SKM-1 treated with dmso at 0.1 percent for 144 hours (cell line): ENCODE data around the gene ARHGEF19.
A peak's percentile ranks its signal among the peaks of the same experiment; 100 is the strongest.
"Not testable (repeated sequence)": the region's sequence is repeated elsewhere in the genome, so short reads cannot be mapped to it uniquely, and the experiment has no call there.

Source experiments
- DNase-seq: peaks from one replicate; lab custom pipeline; 2025; ENCODE audit not compliant: unreplicated experiment; lab: John Stamatoyannopoulos, UW

Gene ARHGEF19

DNA sequence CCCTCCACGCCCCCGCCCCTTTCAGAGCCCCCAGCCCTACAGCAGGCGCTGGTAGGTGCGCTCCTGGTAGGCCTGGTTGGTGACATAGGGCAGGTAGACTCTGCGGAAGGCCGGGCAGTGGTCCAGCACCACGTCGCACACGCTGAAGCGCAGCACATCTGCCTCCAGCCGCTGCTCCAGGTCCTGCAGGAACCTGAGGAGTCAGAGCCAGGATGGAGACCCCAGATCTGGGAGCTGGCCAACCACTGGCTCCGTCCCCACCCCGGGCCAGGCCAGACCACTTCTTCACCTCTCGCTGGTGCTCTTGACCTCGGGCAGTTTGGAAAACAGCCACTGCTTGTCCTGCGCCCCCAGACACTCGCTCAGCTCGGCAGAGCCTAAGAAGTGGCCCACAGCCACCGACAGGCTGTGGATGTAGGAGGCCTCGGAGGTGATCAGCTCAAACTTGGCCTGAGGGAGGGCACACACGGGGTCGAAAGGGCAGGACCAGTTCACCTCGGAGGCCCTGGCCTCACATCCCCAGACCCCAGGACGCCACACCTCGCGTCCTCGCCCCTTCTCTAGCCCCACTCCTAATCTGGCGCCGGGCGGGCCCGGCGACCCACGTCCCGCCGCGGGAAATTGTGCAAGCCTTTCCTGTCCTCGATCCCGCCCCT is 6.4 kb downstream of the ARHGEF19 start:
- no peak for DNase-seq

DNA sequence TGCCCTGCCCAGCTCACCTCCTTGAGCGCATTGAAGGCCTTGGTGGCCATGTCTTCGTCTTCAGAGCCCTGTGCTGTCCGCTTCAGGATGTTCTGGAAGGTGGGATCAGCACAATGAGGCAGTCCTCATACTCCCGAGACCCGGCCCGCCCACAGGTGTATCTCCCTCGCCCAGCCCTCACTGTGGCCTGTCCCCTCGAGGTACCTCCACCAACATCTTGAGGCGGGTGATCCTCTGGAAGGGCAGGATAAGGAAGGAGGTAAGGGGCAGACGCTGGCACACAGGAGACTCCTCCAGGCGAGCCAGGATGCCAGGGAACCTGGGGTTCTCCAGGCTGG is 7.1 kb downstream of the ARHGEF19 start:
- no peak for DNase-seq

DNA sequence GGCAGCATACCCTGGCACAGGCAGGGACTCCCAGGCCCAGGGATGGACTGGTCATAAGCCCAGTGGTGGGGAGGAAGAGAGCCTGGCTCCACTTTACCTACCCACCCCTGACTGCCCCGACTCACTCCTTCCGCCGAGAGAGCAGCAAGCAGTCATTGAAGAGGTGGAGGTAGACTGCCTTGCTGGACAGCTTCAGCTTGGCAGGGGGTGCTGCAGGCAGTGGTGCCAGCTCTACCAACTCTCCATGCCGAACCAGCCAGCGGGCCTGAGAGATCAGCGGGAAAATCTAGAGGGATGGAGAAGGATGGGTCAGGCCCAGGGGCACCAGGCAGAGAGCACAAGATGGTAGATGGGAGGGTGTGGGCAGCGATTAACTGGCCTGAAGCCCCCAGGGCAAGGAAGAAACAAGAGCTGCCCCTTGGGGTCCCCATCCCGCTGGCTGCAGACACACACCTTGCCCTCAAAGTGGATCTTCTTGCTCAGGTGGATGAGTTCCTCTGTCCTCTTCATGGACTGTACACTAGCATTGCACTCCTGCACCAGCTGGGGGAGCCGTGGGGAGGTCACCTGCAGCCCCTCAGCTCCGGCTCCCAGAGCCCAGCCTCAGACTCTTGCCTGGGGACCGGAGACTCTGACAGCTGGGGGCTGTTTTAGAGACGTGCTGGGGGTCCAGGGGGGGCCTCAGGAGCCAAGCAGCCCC is 7.7 kb downstream of the ARHGEF19 start:
- DNase-seq: no peak

DNA sequence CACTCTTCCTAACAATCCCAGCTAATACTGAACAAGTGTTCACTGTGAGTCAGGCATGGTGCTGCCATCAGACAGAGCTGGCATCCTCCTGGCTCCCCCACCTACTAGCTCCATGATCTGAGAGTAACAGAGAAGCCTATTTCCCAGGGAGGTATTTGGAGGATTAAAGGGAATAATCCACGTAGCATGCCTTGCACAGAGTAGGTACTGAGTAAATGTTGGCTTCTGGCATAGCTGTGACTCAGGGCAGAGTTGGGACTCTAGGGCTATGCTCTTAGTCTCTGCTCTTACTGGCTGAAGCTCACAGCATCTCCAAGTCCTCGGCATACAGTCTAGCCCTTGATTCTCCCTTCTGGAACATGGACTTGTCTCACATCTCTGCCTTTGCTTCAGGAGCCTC is 8.2 kb downstream of the ARHGEF19 start:
- DNase-seq: no peak

DNA sequence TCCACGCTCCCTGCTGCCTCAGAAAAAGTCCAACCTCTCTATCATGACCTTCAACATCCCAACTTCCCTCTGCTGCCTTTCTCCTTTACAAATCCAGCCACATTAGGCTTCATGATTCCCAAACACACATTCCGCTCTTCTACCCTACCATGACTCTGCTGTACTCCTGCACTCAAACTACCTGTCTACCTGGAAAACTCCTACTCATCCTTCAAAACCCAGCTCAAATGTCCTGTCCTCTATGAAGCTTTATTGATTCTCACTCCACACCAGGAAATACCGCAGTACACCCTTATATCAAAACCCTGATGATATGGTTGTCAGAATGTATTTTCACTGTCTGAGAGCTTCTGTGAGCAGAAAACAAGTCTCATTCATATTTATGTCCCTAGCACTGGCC is 8.9 kb downstream of the ARHGEF19 start:
- DNase-seq: no peak

DNA sequence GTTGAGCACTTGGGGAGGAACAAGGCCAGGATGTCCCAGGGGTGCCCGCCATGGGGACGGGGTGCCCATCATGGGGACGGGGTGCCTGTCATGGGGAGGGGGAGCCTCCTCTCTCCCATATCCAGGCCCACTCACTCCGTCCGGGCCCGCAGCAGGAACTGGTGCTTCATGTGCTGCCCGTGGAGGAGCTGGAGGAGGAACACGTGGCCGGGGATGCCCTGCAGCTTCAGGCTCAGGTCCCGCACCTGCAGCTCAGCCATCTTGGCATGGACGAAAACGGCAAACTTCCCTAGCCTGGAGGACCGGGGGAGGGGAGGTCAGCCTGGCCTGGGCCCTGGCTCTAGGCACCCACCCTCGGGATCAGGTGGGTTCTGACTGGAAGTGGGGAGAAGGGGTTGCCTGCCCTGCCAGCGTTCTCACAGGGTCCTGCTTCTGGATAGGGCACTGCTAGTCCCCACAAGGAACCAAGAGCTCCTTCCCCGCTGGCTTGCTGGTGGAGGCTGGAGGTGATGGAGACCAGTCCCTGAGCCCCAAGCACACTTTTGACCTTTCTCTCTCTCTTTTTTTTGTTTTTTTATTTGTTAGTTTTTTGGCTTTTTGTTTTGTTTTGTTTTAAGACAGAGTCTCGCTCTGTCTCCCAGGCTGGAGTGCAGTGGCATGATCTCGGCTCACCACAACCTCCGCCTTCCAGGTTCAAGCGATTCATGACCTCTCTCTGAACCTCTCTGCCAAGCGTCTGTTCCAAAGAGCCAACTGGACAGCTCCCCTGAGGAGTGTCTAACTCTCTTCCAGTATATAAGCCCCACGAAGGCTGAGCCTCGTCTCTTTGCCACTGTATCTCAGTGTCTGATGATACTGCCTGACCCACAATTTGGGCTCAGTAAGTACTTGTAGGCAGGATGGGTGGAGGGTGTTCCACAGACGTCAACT is 9.9 kb downstream of the ARHGEF19 start:
- no peak for DNase-seq

DNA sequence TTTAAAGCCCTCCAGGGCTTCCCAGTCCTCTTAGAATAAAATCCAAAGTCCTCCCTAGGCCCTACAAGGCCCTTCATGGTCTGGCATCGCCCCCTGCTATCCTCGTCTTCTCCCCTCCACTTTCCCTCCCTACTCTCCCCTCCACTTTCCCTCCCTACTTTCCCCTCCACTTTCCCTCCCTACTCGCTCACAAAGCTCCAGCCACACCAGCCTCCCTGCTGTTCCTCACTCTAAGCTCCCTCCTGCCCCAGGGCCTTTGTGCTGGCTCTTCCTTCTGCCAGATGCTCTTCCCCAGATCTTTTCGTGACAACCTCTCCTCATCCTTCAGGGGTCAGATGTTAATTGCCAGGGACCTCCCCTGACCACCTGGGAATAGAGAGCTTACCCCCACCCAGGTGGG is 12.8 kb downstream of the ARHGEF19 start:
- no peak for DNase-seq

DNA sequence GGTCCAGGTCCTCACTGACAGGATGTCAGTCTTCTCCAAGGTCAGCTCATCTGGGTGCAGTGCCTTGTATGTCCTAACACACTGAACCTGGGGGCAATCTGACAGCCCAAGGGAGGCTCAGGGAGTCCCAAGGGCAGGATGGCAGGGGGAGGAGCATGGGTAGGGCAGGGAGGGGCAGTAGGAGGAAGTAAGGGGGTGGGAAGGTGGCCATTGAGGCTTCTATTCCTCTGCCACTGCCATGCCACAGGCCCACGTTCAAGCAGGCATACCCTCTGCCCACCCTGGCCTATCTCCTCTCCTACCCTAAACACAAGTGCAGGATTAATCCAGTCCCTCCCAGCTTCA is 13.3 kb downstream of the ARHGEF19 start:
- DNase-seq: no peak

DNA sequence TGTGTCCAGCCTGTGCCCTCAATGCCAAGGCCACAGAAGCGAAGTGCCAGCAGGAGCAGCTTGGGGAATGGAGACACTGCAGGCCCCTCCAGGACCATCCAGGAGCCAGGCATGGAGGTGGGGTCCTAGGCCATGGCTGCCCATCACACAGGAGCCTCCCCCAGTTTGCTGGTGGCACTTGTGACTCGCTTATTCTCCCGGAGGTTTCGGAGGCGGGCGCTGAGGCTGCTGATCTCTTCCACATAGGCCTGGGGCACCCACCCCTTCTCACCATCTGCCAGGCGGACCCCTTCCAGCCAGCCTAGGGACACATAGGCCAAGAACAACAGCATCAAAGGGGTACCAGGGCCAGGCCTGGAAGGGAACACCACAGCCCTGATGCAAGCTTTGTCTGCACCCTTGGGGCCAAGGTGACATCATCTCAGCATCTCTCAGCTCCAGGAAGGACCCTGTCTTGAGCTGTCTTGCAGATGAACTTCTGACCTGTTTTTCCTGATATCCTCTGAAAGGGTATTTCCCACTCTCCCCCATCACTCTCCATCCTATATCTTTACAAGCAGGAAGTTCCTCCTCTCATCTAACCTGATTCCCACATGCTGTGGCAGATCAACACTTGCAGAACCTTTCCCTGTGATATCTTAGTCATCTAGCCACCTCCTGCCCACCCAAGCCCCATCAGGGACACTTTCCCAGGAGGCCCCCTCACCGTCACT is 13.9 kb downstream of the ARHGEF19 start:
- DNase-seq: no peak

DNA sequence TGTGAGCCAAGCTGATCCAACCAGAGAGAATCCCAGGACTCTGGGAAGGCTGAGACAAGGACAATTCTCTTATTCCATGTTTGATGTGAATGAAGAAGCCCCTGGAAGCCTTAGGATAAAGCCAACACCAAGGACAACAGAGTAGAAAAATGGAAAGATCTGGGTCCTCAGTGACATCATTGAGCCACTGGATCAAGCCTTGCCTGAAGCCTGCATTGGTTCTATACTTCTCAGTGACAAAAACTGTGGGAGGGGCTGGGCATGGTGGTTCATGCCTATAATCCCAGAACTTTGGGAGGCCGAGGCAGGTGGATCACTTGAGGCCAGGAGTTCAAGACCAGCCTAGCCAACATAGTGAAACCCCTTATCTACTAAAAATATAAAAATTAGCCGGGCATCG is 15.6 kb downstream of the ARHGEF19 start:
- no peak for DNase-seq

DNA sequence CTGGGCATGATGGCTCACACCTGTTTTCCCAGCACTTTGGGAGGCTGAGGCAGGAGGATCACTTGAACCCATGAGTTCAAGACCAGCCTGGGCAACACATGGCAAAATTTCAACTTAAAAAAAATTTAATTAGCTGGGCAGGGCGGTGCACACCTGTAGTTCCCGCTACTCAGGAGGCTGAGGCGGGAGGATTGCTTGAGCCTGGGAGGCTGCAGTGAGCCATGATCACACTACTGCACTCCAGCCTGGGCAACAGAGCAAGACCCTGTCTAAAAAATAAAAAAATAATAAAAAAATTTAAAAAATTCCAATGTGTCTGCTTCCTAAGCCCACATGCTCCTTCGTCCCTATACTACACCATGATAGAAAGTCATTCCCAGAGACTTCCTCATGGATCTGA is 16.3 kb downstream of the ARHGEF19 start:
- DNase-seq: not testable (repeated sequence)

DNA sequence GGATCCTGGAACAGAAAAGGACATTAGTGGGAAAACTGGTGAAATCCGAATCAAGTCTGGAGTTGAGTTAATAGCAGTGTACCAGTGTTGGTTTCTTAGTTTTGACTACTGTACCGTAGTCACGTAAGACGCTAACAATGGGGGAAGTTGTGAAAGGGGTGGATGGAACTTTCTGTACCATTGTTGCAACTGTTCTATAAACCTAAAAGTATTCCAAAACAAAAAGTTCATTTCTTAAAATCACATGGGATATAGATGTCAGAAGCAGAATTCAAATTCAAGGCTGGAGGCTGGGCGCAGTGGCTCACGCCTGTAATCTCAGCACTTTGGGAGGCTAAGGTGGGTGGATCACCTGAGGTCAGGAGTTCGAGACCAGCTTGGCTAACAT is 16.9 kb downstream of the ARHGEF19 start:
- DNase-seq: no peak

DNA sequence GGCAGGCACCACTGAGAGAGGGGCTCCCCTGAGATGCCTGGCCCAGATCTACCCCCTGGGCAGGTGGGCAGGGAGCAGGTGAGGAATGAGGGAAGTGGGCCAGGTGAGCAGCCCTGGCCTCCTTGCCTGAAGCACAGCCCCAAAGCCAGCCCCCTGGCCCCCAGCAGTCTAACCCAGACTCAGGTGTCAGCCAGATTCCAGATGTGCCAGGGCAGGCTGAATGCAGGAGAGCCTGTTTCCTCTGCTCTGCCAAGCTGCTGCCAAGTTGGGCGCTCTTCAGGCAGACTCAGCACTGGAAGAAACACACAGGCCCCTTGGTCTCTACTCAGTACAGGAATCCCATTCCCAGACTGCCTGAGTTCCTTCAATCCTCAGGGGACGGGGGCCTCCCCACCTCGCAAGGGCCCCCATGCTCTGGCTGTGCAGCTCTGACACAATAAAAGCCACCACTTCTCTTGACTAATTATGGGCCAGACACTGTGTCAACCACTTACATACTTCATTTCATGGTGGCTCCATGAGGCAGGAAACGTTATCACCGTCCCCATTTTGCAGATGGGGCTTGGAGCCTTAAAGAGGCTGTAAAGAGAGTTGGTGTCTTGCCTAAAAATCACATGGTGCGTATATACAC is 20.4 kb downstream of the ARHGEF19 start:
- no peak for DNase-seq

DNA sequence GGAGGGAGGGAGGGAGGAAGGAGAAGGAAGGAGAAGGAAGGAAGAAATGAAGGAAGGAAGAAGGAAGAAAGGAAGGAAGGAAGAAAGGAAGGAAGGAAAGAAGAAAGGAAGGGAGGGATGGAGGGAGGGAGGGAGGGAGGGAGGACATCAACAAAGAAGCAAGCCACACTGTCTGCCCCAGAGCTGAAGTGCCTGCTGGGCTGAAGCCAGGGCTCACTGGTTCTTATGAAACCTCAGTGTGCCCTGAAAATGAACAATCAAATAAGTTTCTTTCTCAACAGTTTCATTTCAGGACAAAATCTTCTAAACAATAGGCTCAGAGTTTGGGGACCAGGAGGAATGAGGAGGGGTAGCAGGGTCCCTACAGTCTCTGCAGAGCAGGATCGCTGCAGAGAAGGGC is 21.1 kb downstream of the ARHGEF19 start:
- DNase-seq: no peak

DNA sequence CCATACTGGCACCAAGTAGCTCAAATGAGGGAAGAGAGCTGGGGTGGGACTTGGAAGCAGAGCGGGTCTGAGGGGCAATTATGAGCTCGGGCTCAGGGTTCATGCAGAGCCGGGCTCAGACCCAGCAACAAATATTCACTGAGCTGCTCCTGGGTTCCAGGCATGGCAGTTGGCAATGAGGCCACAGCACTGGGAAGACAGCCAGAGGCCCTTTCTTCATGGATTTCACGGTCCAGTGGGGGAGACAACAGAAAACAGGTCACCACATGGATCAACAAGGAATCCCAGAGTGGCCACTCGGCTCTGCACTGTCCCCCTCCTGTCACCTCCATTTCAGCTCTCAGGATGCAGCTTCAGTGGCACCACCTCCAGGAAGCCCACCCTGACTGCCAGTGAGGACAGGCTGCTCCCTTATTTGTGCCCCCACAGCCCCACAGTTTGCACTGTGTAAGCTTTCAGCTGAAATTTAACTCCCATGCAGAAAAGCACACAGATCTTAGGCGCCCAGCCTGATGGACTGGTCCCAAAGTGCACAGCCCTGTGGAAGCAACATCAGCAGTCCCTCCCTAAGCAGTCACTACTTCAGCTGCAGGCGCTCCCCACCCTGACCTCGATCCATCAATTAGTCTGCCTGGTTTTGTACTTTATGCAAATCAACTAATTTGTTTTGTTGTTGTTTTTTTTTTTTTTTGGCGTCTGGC is 22.4 kb downstream of the ARHGEF19 start:
- no peak for DNase-seq

DNA sequence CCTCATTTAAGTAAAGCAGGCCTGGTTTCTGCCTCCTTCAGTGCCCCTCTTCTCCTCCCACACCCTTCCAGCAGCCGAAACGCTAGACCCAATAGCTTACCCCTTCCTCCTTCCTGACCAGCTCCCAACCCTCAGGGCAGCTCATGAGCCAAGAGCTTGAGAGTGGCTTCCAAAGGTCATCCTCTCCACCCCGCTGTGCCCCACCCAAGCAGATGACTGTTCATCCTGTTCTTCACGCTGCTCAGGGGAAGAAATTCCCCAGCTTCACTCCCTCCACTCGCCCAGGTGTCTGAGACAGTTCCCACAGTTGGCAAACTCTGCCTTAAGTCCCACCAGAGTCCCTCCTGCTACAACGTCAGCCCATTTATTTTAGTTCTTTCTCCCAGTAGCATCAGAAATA is 23.4 kb downstream of the ARHGEF19 start:
- DNase-seq: no peak

DNA sequence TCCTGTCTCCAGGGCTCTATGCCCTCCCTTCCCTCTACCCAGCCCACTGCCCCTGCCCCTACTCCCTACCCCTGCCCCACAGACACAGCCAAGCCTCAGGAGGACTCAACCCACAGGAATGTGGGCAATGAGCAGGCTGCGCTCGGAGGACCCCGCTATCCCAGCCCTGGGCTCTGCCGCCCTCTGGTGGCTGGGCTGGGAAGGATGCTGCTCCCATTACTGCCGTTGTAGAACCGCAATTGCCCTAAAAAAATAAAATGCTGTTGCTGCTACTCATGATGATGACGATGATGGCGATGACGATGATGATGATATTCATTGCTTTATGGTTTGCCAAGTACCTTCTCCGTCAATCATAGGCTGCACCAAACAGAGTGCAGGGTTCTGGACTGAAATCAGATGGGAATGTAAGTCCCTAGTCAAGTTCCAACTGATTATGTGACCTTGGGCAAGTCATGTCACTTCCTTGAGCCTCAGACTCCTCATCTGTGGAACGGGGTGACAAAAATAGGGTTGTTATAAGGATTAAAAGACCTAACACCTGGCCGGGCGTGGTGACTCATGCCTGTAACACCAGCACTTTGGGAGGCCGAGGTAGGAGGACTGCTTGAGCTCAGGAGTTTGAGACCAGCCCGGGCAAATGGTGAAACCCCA is 24.6 kb downstream of the ARHGEF19 start:
- peak; percentile 44 for DNase-seq

DNA sequence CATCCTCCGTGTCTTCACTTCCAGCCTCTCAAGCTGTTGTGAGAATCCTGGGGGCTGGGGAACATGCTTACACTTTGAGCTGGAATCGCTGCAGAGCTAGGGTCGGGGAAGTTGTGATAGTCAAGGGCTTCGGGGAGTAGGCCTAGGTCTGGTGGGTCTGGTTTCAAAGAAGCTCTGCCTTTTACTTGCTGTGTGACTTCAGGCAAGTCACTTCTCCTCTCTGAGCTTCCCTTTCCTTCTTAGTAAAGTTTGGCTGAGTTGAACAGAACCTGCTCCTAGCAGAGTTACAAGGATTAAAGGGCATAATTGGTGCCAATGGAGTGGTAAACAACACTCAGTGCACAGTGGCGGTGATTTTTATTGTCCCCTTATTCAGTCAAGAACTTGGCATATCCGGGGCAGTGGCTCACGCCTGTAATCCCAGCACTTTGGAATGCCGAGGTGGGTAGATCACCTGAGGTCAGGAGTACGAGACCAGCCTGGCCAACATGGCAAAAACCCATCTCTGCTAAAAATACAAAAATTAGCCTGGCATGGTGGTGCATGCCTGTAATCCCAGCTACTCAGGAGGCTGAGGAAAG is 25.7 kb downstream of the ARHGEF19 start:
- no peak for DNase-seq

DNA sequence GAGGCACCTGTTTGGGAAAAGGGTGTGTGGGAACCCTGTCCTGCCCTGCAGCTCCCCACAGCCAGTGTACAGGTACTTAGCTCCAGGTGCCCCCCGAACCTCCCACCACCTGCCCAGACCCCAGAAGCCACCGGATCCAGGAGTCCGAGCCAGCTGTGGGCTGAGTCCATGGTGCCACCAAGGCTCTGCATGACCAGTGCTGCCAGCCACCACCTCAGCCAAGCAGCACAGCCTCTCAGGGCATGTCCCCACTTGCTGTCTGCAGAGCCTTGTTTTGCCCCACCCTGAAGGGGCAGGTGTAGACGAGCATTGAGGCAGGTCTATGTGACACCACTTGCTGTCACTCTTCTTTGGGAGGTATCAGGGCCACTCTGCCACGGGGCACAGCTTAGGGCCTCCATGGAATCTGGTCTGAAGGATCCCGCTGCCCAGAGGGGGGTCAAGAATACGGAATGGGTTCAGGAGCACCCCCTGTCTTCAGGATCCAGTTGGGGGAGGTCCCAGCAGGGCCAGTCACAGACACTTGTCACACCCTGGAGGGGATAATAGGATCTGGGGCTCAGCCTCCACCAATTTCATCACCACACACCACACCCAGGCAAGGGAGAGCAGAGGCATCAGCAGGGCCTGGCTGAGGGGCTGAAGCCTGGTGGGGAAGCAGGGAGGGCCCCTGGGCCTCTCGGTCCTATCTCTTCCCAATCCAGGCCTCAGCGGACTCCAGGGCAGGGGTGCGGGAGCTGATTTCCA is 27.7 kb downstream of the ARHGEF19 start:
- DNase-seq: no peak
